Muscle layer of colon (tissue), 2 donors: ENCODE results near the gene PRX.

Source experiments
- H3K27ac ChIP-seq: one replicate; pipeline ENCODE4 v1.7.0; 2013; ENCODE audit warnings: low read depth, mild to moderate bottlenecking, low read length, moderate library complexity
- H3K27me3 ChIP-seq, 2 donors: one replicate each; pipeline ENCODE4 v1.7.0; 2013; ENCODE audit warnings: low read length in 2 of 2, mild to moderate bottlenecking in 2 of 2; ENCODE audit not compliant: insufficient read depth in 2 of 2, control insufficient read depth in 1 of 2
- H3K36me3 ChIP-seq: one replicate; pipeline ENCODE4 v1.7.0; 2013; ENCODE audit warnings: mild to moderate bottlenecking, low read length; ENCODE audit not compliant: insufficient read depth
- H3K4me1 ChIP-seq: one replicate; pipeline ENCODE4 v1.7.0; 2013; ENCODE audit warnings: mild to moderate bottlenecking, low read length; ENCODE audit not compliant: insufficient read depth
- H3K4me3 ChIP-seq, 2 donors: one replicate each; pipeline ENCODE4 v1.7.0; 2013; ENCODE audit warnings: low read length in 2 of 2, low read depth in 1 of 2, mild to moderate bottlenecking in 1 of 2, moderate library complexity in 1 of 2
- H3K9ac ChIP-seq: one replicate; pipeline ENCODE4 v1.7.0; 2013; ENCODE audit warnings: low read length
- H3K9me3 ChIP-seq: one replicate; pipeline ENCODE4 v1.7.0; 2013; ENCODE audit warnings: mild to moderate bottlenecking, low read length
- donor health status: abdominal sarcoma.
- donor health status: Adenocarcinoma of cecum.

Gene PRX

DNA sequence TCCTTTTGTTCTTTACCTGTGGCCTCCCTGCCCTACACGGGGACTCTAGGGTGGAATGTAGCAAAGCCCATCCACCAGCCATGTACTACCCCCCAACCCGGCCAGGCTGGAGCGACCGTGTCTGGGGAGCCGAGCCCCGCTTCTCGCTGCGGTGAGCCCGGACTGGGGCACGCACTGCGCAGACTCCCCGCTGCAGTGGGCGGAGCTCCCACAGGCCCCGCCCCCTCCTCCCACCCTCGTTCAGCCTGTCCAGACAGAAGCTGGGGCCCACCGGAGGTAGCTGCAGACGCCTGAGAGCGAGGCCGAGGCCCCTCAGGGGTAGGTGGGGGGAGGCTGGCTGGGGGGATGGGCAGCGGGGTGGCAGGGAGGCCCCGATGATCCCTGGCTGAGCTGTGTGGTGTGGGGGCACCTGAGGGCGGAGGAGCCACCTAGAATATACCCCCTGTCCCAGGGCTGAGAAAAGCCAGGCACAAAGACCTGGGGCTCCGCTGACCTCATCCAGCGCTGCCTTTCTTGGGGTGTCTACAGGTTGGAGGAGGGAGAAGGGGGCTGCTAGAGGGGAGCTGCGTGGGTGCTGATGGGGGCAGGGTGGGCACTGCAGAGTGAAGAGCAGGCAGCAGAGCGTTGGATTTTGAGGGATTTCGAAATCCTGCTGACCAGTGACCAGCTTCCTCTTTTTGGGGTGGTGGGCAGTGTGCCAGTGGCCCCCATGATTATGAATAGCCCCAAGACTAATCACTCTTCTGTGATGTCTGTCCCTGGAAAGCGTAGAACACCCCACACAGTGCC lies 47.4 kb downstream of the PRX start:
- Histone ChIP-seq H3K9ac (no peak overlapping the region), H3K4me1 (peaks cover 6% of the 10 kb centered on the region), H3K4me3 (peak overlapping the region; percentile 31 to 45), H3K27me3 (no peaks in the 10 kb centered on the region), H3K9me3 (no peaks in the 10 kb centered on the region), H3K27ac (peak overlapping the region; percentile 59), H3K36me3 (peaks cover 30% of the 10 kb centered on the region)

GRCh38 chr19:40365010-40365409 lies 48.2 kb downstream of the PRX start:
- peak overlapping the region in 1 of 2 donors; percentile 31 for H3K4me3 ChIP-seq
- H3K36me3 ChIP-seq = peaks cover 25% of the 10 kb centered on the region
- H3K27ac ChIP-seq = peak overlapping the region; percentile 59
- H3K4me1 ChIP-seq = peaks cover 6% of the 10 kb centered on the region
- no peak overlapping the region for H3K9ac ChIP-seq
- H3K27me3 ChIP-seq = no peaks in the 10 kb centered on the region
- H3K9me3 ChIP-seq = no peaks in the 10 kb centered on the region

GRCh38 chr19:40363069-40363468 lies 50.1 kb downstream of the PRX start:
- H3K4me1 ChIP-seq = peaks cover 6% of the 10 kb centered on the region
- peaks cover 18% of the 10 kb centered on the region for H3K36me3 ChIP-seq
- H3K4me3 ChIP-seq = no peak overlapping the region
- H3K27ac ChIP-seq = no peak overlapping the region
- H3K9me3 ChIP-seq = no peaks in the 10 kb centered on the region
- H3K27me3 ChIP-seq = no peaks in the 10 kb centered on the region
- H3K9ac ChIP-seq = no peak overlapping the region

DNA sequence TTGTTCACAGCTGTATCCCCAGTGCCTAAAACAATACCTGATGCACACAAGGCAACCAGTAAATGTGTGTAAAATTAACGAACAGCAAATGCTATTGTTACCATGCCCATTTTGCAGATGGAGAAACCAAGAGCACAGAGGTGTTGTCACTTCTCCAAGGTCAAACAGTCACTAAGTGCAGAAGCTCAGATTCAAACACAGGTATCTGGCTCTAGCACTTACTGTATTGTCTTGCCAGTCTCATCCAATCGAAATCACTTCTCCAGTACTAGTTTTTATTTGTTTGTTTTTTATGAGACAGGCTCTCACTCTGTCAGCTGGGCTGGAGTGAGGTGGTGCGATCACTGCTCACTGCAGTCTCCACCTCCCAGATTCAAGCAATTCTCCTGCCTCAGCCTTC lies 51.0 kb downstream of the PRX start:
- no peaks in the 10 kb centered on the region for H3K27me3 ChIP-seq

GRCh38 chr19:40360708-40361241 lies 52.4 kb downstream of the PRX start:
- H3K4me1 ChIP-seq = peaks cover under 1% of the 10 kb centered on the region
- H3K9ac ChIP-seq = no peak overlapping the region
- no peaks in the 10 kb centered on the region for H3K36me3 ChIP-seq
- H3K27ac ChIP-seq = no peak overlapping the region
- H3K27me3 ChIP-seq = no peaks in the 10 kb centered on the region
- H3K9me3 ChIP-seq = no peaks in the 10 kb centered on the region
- no peak overlapping the region for H3K4me3 ChIP-seq

More for the DNA sequence above, 51.0 kb downstream of the PRX start:
- Histone ChIP-seq H3K4me3 (no peak overlapping the region), H3K36me3 (peaks cover 9% of the 10 kb centered on the region), H3K27ac (no peak overlapping the region), H3K9ac (no peak overlapping the region), H3K9me3 (no peaks in the 10 kb centered on the region), H3K4me1 (peaks cover 6% of the 10 kb centered on the region)

GRCh38 chr19:40360020-40360707 lies 53.0 kb downstream of the PRX start:
- no peaks in the 10 kb centered on the region for H3K4me1 ChIP-seq
- no peak overlapping the region for H3K9ac ChIP-seq
- no peak overlapping the region for H3K27ac ChIP-seq

DNA sequence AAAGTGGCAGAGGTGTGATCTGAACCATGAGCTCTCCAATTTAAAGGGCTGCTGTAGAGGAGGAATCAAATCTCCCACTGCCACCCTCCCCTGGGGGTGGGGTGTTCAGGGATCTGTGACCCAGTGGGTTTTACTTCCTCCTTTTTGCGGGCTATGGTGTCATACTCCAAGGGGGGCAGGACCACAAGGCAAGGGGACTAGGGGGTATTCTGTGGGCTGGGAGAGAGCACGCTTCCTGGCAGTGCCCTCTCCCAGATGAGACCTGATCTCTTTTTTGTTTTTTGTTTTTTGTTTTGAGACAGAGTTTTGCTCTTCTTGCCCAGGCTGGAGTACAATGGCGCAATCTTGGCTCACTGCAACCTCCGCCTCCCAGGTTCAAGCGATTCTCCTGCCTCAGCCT lies 54.4 kb downstream of the PRX start:
- H3K4me3 ChIP-seq = no peak overlapping the region
- no peaks in the 10 kb centered on the region for H3K27me3 ChIP-seq
- no peaks in the 10 kb centered on the region for H3K4me1 ChIP-seq
- H3K9ac ChIP-seq = no peak overlapping the region
- no peaks in the 10 kb centered on the region for H3K9me3 ChIP-seq
- no peaks in the 10 kb centered on the region for H3K36me3 ChIP-seq
- H3K27ac ChIP-seq = no peak overlapping the region

More at GRCh38 chr19:40360020-40360707, 53.0 kb downstream of the PRX start:
- no peaks in the 10 kb centered on the region for H3K27me3 ChIP-seq
- H3K4me3 ChIP-seq = no peak overlapping the region
- no peaks in the 10 kb centered on the region for H3K36me3 ChIP-seq
- H3K9me3 ChIP-seq = no peaks in the 10 kb centered on the region

DNA sequence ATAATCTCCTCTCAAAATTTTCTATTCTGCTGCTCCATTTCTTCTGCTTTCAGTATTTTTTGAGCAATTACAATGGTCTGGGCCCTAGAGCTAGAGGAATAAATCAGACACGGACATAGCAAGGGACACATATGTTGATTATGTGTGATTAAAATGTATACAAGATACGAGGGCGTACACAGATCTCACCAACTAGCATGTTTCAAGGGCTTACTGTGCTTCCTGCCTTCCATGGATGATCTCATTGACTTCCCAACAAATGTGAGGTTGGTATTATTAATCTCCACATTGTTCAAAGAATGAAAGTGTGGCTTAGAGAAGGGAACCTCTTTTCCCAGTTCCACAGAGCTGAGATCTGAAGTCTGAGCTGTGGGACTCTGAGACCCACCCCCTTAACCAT lies 55.5 kb downstream of the PRX start:
- Histone ChIP-seq H3K36me3 (no peaks in the 10 kb centered on the region), H3K27me3 (no peaks in the 10 kb centered on the region), H3K4me3 (no peak overlapping the region), H3K9me3 (no peaks in the 10 kb centered on the region), H3K4me1 (no peaks in the 10 kb centered on the region), H3K9ac (no peak overlapping the region), H3K27ac (no peak overlapping the region)

DNA sequence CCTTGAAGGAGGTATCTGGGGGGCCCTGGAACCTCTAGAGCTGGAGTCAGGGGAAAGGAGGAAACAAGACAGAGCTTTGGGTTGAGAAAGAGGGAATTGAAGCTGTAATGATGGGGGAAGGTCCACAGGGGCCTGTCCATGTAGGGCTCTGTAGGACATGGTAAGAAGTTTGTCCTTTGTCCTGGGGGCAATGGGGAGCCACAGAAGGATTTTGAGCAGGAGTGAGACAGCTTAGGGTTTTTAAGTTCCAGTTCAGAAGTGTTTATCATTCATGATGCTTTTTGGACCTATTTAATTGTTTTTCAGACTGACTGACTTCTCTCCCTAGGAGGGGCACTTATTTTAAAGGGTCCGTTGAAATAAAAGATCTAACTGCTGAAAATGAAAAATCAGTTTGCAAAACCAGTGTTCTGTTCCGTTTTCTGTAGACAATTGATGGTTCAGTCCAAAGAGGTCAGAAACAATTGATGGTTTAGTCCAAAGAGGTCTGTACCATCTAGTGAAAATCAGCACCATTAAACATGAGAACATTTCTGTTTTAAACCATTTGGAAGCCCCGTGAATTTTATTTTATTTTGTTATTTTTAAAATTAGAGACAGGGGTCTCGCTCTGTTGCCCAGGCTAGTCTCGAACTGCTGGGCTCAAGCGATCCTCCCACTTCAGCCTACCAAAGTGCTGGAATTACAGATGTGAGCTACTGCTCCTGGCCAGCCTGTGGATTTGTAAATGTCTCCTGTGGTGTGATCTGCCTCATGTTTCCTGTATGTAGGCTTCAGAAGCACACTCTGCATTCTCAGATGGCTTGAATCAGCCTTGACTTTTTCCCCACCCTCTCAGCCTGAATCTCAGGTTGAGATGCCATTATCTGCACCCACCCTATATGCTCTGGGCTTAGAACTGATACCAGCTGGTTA lies 56.2 kb downstream of the PRX start:
- no peaks in the 10 kb centered on the region for H3K27me3 ChIP-seq
- H3K4me3 ChIP-seq = no peak overlapping the region
- H3K27ac ChIP-seq = no peak overlapping the region
- no peaks in the 10 kb centered on the region for H3K4me1 ChIP-seq
- no peaks in the 10 kb centered on the region for H3K36me3 ChIP-seq
- no peak overlapping the region for H3K9ac ChIP-seq
- no peaks in the 10 kb centered on the region for H3K9me3 ChIP-seq

DNA sequence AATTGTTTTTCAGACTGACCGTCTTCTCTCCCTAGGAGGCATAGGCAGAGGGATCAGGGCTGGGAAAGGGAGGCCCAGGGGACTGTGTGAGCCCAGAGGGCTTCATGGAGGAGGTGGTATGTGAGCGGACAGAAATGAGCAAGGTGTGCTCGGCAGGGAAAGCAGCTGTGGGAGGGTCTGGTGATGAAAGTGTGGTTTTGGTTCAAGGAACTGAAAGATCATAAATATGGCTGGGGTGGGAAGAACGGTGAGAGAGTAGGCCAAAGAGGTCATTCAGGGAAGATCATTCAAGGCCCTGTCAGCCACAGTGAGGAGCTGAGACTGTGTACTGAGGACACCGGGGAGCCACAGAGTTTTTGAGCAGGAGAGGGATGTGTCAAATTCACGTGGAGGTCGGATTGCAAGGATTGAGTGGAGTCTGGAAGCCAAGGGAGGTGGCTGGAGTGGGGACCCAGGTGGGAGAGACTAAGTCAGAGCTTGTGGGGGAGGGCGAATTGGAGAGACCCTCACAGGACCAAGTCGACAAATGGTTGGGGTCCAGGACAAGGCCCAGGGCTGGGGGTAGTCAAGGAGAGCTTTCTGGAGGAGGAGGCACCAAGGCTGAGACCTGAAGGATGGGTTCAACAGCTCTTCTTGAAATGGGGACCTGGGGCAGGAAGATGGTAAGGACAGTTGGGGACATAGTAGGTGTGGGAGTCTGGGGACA lies 57.0 kb downstream of the PRX start:
- H3K4me3 ChIP-seq = no peak overlapping the region
- H3K9me3 ChIP-seq = no peaks in the 10 kb centered on the region
- no peak overlapping the region for H3K9ac ChIP-seq
- H3K36me3 ChIP-seq = no peaks in the 10 kb centered on the region
- H3K27ac ChIP-seq = no peak overlapping the region
- H3K27me3 ChIP-seq = no peaks in the 10 kb centered on the region
- H3K4me1 ChIP-seq = no peaks in the 10 kb centered on the region
